Naive thymus-derived CD4-positive, alpha-beta T cell (primary cell): Measurements from ENCODE around the gene OXLD1. TPM values are rescaled to one million over a fixed set of nuclear protein-coding genes. Genes with fewer than 3 reads are reported as not detected.
A peak's percentile ranks its signal among the peaks of the same experiment; 100 is the strongest.

Source experiments
- ATAC-seq: fragments of 150-1000 bp; cut with Tn5 transposase; 2 replicates; pipeline ENCODE4 v1.10.0; 2021; ENCODE audit warnings: mild to moderate bottlenecking, moderate library complexity
- CTCF ChIA-PET: fragments of 350-600 bp; sonication (Branson Sonifier 250); formaldehyde crosslinking; loops from one replicate; lab custom pipeline; 2021; ENCODE audit warnings: antibody characterized with exemption; lab: Charles Lee
- POLR2A ChIA-PET: fragments of 350-600 bp; sonication (Branson Sonifier 250); formaldehyde crosslinking; loops from one replicate; lab custom pipeline; 2021; ENCODE audit warnings: antibody characterized with exemption, inconsistent platforms; lab: Charles Lee
- DNase-seq, 9 donors: peaks; one replicate each; pipeline versions ENCODE4 v3.0.0 to v3.0.0-alpha.2; 2020 to 2022; ENCODE audit warnings: mixed read lengths in 1 of 9
- H3K27ac ChIP-seq: one replicate; pipeline ENCODE4 v1.7.0; 2013; ENCODE audit warnings: mild to moderate bottlenecking, low read depth, low read length, moderate library complexity
- H3K27me3 ChIP-seq, 2 donors: one replicate each; pipeline ENCODE4 v1.7.0; 2013; ENCODE audit warnings: low read length in 2 of 2, mild to moderate bottlenecking in 2 of 2, moderate library complexity in 2 of 2; ENCODE audit not compliant: control insufficient read depth in 2 of 2, insufficient read depth in 2 of 2
- H3K36me3 ChIP-seq, 3 experiments: 1 replicate in 2 of 3; 2 replicates in 1 of 3; pipeline ENCODE4 v1.7.0; 2013; ENCODE audit warnings: low read length in 3 of 3, mild to moderate bottlenecking in 3 of 3, moderate library complexity in 1 of 3; ENCODE audit not compliant: insufficient read depth in 3 of 3, control insufficient read depth in 2 of 3
- H3K4me1 ChIP-seq, 2 donors: one replicate each; pipeline ENCODE4 v1.7.0; 2013; ENCODE audit warnings: low read length in 2 of 2, mild to moderate bottlenecking in 2 of 2, moderate library complexity in 1 of 2; ENCODE audit not compliant: control insufficient read depth in 2 of 2, insufficient read depth in 2 of 2
- H3K4me3 ChIP-seq: 2 replicates; pipeline ENCODE4 v1.7.0; 2013; ENCODE audit warnings: mild to moderate bottlenecking, low read length
- H3K9me3 ChIP-seq, 3 experiments: 1 replicate in 2 of 3; 2 replicates in 1 of 3; pipeline ENCODE4 v1.7.0; 2013; ENCODE audit warnings: low read length in 3 of 3; ENCODE audit not compliant: control insufficient read depth in 2 of 3
- H3K27ac Mint-ChIP-seq, 9 donors: one replicate each; pipeline ENCODE4 v1.8.0; 2020 to 2022; ENCODE audit warnings: mixed read lengths in 9 of 9, mild to moderate bottlenecking in 8 of 9, moderate library complexity in 5 of 9, inconsistent platforms in 2 of 9
- H3K27me3 Mint-ChIP-seq, 5 donors: one replicate each; pipeline ENCODE4 v1.8.0; 2021 to 2022; ENCODE audit warnings: mixed read lengths in 5 of 5, mild to moderate bottlenecking in 1 of 5
- H3K36me3 Mint-ChIP-seq, 5 donors: one replicate each; pipeline ENCODE4 v1.8.0; 2020 to 2022; ENCODE audit warnings: mixed read lengths in 5 of 5, mild to moderate bottlenecking in 3 of 5, inconsistent platforms in 1 of 5
- H3K4me1 Mint-ChIP-seq, 7 donors: one replicate each; pipeline ENCODE4 v1.8.0; 2020 to 2022; ENCODE audit warnings: mixed read lengths in 7 of 7, mild to moderate bottlenecking in 3 of 7, inconsistent platforms in 1 of 7
- H3K4me3 Mint-ChIP-seq, 10 donors: one replicate each; pipeline ENCODE4 v1.8.0; 2020 to 2022; ENCODE audit warnings: mild to moderate bottlenecking in 10 of 10, mixed read lengths in 10 of 10, moderate library complexity in 6 of 10, inconsistent platforms in 2 of 10
- H3K9me3 Mint-ChIP-seq, 11 donors: one replicate each; pipeline ENCODE4 v1.8.0; 2020 to 2022; ENCODE audit warnings: mixed read lengths in 11 of 11, mild to moderate bottlenecking in 4 of 11, inconsistent platforms in 1 of 11, moderate library complexity in 1 of 11
- intact Hi-C, 2 donors: fragments of 100-400 bp; cut with micrococcal nuclease; formaldehyde crosslinking; loops; one replicate each; pipeline ENCODE4 v1.15.1; 2023
- polyA plus RNA-seq, 2 donors: library from polyadenylated mRNA; unstranded; fragments of 300-500 nt; fragmentation: Illumina TruSeq; gene quantifications; one replicate each; pipeline ENCODE4 v1.2.3, GENCODE V29; 2021
- total RNA-seq, 6 experiments: library from RNA in 5 of 6; stranded (reverse) in 5 of 6; gene quantifications; 1 replicate in 5 of 6; 2 replicates in 1 of 6; pipeline ENCODE4 v1.2.3 and lab custom pipeline; 2021 to 2026

The OXLD1 gene
- total and polyA plus RNA-seq, 7 experiments from 2014 or later, result 35.9 to 123 (median 58.5) TPM

GRCh38 chr17:81650951-81651350, 15.5 kb downstream of the OXLD1 start:
- Mint-ChIP-seq H3K27ac (no peak overlapping the region), H3K36me3 (peaks cover 0 to 6% (median 0%) of the 10 kb centered on the region in 5 donors), H3K27me3 (peaks cover 4 to 27% (median 15%) of the 10 kb centered on the region in 5 donors), H3K9me3 (peaks cover 0 to 14% (median 0%) of the 10 kb centered on the region in 11 donors), H3K4me1 (peaks cover 8 to 24% (median 16%) of the 10 kb centered on the region in 7 donors), H3K4me3 (no peak overlapping the region)
- ATAC-seq (no peak), DNase-seq (no peak)
- intact Hi-C loops, result no loop called here
- Histone ChIP-seq H3K27ac (no peak overlapping the region), H3K27me3 (peaks cover 0 to 8% of the 10 kb centered on the region in 2 donors), H3K36me3 (no peaks in the 10 kb centered on the region), H3K4me3 (no peak overlapping the region), H3K9me3 (peaks cover 0 to 11% (median 0%) of the 10 kb centered on the region in 3 experiments), H3K4me1 (peaks cover 0 to 5% of the 10 kb centered on the region in 2 donors)
- CTCF ChIA-PET, result no interaction called here
- POLR2A ChIA-PET, result no interaction called here

GRCh38 chr17:81648707-81649085, 17.7 kb downstream of the OXLD1 start:
- intact Hi-C loops, result no loop called here
- CTCF ChIA-PET, result no interaction called here
- H3K9me3 Mint-ChIP-seq, result peaks cover 0 to 14% (median 0%) of the 10 kb centered on the region in 11 donors
- H3K4me1 Mint-ChIP-seq, result peaks cover 7 to 17% (median 9%) of the 10 kb centered on the region in 7 donors
- H3K9me3 ChIP-seq, result peaks cover 0 to 11% (median 0%) of the 10 kb centered on the region in 3 experiments
- POLR2A ChIA-PET, result interaction anchor here (1.0 kb wide), 1 partner anchor 14 kb away, joined by 3 read pairs; no protein-coding TSS in a partner anchor
- peaks cover 0 to 6% (median 0%) of the 10 kb centered on the region in 5 donors for H3K36me3 Mint-ChIP-seq
- peaks cover 0 to 5% of the 10 kb centered on the region in 2 donors for H3K4me1 ChIP-seq
- ATAC-seq (no peak), DNase-seq (no peak)
- peaks cover 4 to 27% (median 15%) of the 10 kb centered on the region in 5 donors for H3K27me3 Mint-ChIP-seq
- H3K4me3 ChIP-seq, result no peak overlapping the region
- no peak overlapping the region for H3K27ac Mint-ChIP-seq
- H3K4me3 Mint-ChIP-seq, result no peak overlapping the region
- H3K36me3 ChIP-seq, result no peaks in the 10 kb centered on the region
- peaks cover 0 to 8% of the 10 kb centered on the region in 2 donors for H3K27me3 ChIP-seq
- no peak overlapping the region for H3K27ac ChIP-seq

DNA sequence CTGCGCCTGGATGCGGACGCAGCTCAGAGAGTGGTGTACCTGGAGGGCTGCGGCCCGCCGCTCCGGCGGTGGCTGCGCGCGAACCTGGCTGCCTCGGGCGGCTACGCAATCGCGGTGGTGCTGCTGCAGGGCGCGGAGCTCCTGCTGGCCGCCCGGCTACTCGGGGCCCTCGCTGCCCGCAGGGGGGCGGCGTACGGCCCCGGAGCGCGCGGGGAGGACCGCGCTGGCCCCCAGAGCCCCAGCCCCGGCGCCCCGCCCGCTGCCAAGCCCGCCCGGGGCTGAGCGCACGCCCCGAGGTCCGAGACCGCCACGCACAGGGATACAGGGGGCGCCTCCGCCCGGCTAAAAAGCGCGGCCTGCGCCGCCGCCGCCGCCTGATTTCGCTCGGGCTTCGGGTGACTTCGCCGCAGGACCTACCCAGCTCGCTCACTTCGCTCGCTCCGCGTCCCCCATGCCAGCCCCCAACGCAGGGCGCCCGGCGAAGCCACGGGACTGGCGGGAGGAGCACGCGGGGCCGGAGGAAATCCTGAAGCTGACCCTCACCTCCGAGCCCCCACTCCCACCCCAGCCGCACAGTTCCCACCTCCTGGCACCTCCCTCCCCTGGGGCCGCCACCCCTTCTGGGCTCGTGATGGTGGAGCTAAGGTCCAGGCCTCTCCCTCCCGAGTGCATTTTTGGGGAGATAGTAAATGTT, 18.2 kb downstream of the OXLD1 start:
- Mint-ChIP-seq H3K4me1 (peaks cover 2 to 12% (median 4%) of the 10 kb centered on the region in 7 donors), H3K4me3 (no peak overlapping the region), H3K27ac (no peak overlapping the region), H3K9me3 (peaks cover 0 to 14% (median 0%) of the 10 kb centered on the region in 11 donors), H3K36me3 (peaks cover 0 to 3% (median 0%) of the 10 kb centered on the region in 5 donors), H3K27me3 (peaks cover 4 to 27% (median 15%) of the 10 kb centered on the region in 5 donors)
- Histone ChIP-seq H3K27ac (no peak overlapping the region), H3K9me3 (peaks cover 0 to 11% (median 0%) of the 10 kb centered on the region in 3 experiments), H3K27me3 (peaks cover 0 to 4% of the 10 kb centered on the region in 2 donors), H3K4me1 (peaks cover 0 to 2% of the 10 kb centered on the region in 2 donors), H3K36me3 (no peaks in the 10 kb centered on the region), H3K4me3 (no peak overlapping the region)
- ChIA-PET CTCF (no interaction called here), POLR2A (interaction anchor here (1.0 kb wide), 1 partner anchor 15 kb away, joined by 3 read pairs; no protein-coding TSS in a partner anchor)
- DNase-seq, result no peak
- ATAC-seq, result no peak
- intact Hi-C loops, result no loop called here

- no peak overlapping the region for H3K27ac ChIP-seq
- DNase-seq (no peak), ATAC-seq (no peak)
- peaks cover 0 to 4% of the 10 kb centered on the region in 2 donors for H3K27me3 ChIP-seq
- peak overlapping the region in 1 of 9 donors; percentile 23 for H3K27ac Mint-ChIP-seq
- ChIA-PET CTCF (no interaction called here), POLR2A (no interaction called here)
- H3K36me3 Mint-ChIP-seq, result peaks cover 0 to 3% (median 0%) of the 10 kb centered on the region in 5 donors
- peaks cover 0 to 14% (median 0%) of the 10 kb centered on the region in 11 donors for H3K9me3 Mint-ChIP-seq
- H3K9me3 ChIP-seq, result peaks cover 0 to 11% (median 0%) of the 10 kb centered on the region in 3 experiments
- no peaks in the 10 kb centered on the region for H3K36me3 ChIP-seq
- no peak overlapping the region for H3K4me3 Mint-ChIP-seq
- H3K4me1 Mint-ChIP-seq, result peaks cover 0 to 7% (median 4%) of the 10 kb centered on the region in 7 donors
- no peak overlapping the region for H3K4me3 ChIP-seq
- H3K27me3 Mint-ChIP-seq, result peaks cover 4 to 27% (median 15%) of the 10 kb centered on the region in 5 donors
- intact Hi-C loops, result no loop called here
- no peaks in the 10 kb centered on the region for H3K4me1 ChIP-seq
These were observed 18.8 kb downstream of the OXLD1 start for GRCh38 chr17:81647640-81648012.

- Histone ChIP-seq H3K4me3 (no peak overlapping the region), H3K27me3 (peaks cover 0 to 4% of the 10 kb centered on the region in 2 donors), H3K36me3 (no peaks in the 10 kb centered on the region), H3K9me3 (peaks cover 0 to 11% (median 0%) of the 10 kb centered on the region in 3 experiments), H3K4me1 (no peaks in the 10 kb centered on the region), H3K27ac (no peak overlapping the region)
- CTCF ChIA-PET, result no interaction called here
- POLR2A ChIA-PET, result interaction anchor here (0.7 kb wide), 1 partner anchor 10 kb away, joined by 3 read pairs; no protein-coding TSS in a partner anchor
- H3K27ac Mint-ChIP-seq, result peak overlapping the region in 2 of 9 donors; percentile 23 to 56
- H3K9me3 Mint-ChIP-seq, result peaks cover 0 to 14% (median 0%) of the 10 kb centered on the region in 11 donors
- ATAC-seq (no peak), DNase-seq (no peak)
- peaks cover 0 to 3% (median 0%) of the 10 kb centered on the region in 5 donors for H3K36me3 Mint-ChIP-seq
- H3K4me3 Mint-ChIP-seq, result no peak overlapping the region
- intact Hi-C loops, result no loop called here
- H3K4me1 Mint-ChIP-seq, result peaks cover 0 to 5% (median 3%) of the 10 kb centered on the region in 7 donors
- H3K27me3 Mint-ChIP-seq, result peaks cover 4 to 27% (median 14%) of the 10 kb centered on the region in 5 donors
These were observed 19.4 kb downstream of the OXLD1 start for GRCh38 chr17:81646869-81647600.
